Mesenchymal stem cell (in vitro differentiated cells and primary cell): Measurements from ENCODE around the gene BAZ1B.
"Not testable (repeated sequence)": the region's sequence is repeated elsewhere in the genome, so short reads cannot be mapped to it uniquely, and the experiment has no call there.

ENCODE experiments used
- DNase-seq: peaks from one replicate; pipeline ENCODE4 v3.0.0-alpha.2; 2013
- H2AFZ ChIP-seq: one replicate; pipeline ENCODE4 v1.6.1; 2013; ENCODE audit warnings: low read depth, mild to moderate bottlenecking, control low read depth, inconsistent platforms, low read length, moderate library complexity
- H2AK5ac ChIP-seq: 2 replicates; pipeline ENCODE4 v1.6.1; 2013; ENCODE audit warnings: low read length, moderate library complexity, mild to moderate bottlenecking, inconsistent platforms; ENCODE audit not compliant: severe bottlenecking
- H2BK120ac ChIP-seq: one replicate; pipeline ENCODE4 v1.6.1; 2013; ENCODE audit warnings: low read depth, mild to moderate bottlenecking, inconsistent platforms, low read length, moderate library complexity
- H2BK12ac ChIP-seq, 2 experiments: one replicate each; pipeline ENCODE4 v1.6.1; 2013; ENCODE audit warnings: inconsistent platforms in 2 of 2, low read length in 2 of 2, mild to moderate bottlenecking in 2 of 2, moderate library complexity in 2 of 2, control low read depth in 1 of 2
- H2BK15ac ChIP-seq: one replicate; pipeline ENCODE4 v1.6.1; 2013; ENCODE audit warnings: mild to moderate bottlenecking, low read depth, inconsistent platforms; ENCODE audit not compliant: poor library complexity, severe bottlenecking
- H2BK5ac ChIP-seq: 2 replicates; pipeline ENCODE4 v1.6.1; 2013; ENCODE audit warnings: low read depth, mild to moderate bottlenecking, low read length, control low read depth, inconsistent platforms; ENCODE audit not compliant: poor library complexity, severe bottlenecking
- H3K14ac ChIP-seq, 2 experiments: one replicate each; pipeline ENCODE4 v1.6.1; 2013; ENCODE audit warnings: inconsistent platforms in 2 of 2, low read length in 2 of 2, control low read depth in 1 of 2, mild to moderate bottlenecking in 1 of 2, moderate library complexity in 1 of 2
- H3K18ac ChIP-seq, 2 experiments: one replicate each; pipeline ENCODE4 v1.6.1; 2013; ENCODE audit warnings: inconsistent platforms in 2 of 2, low read length in 2 of 2, control low read depth in 1 of 2, low read depth in 1 of 2, mild to moderate bottlenecking in 1 of 2
- H3K23ac ChIP-seq, 2 experiments: one replicate each; pipeline ENCODE4 v1.6.1; 2013; ENCODE audit warnings: inconsistent platforms in 2 of 2, low read length in 2 of 2, mild to moderate bottlenecking in 2 of 2, moderate library complexity in 2 of 2, control low read depth in 1 of 2
- H3K27ac ChIP-seq: 2 replicates; pipeline ENCODE4 v1.5.1; 2013; ENCODE audit warnings: mild to moderate bottlenecking, moderate library complexity, low read length, control low read depth, inconsistent platforms; ENCODE audit not compliant: poor library complexity, severe bottlenecking
- H3K27me3 ChIP-seq, 2 experiments: 2 replicates each; pipeline versions ENCODE4 v1.6.1 to v1.7.0; 2013; ENCODE audit warnings: low read length in 2 of 2, mild to moderate bottlenecking in 2 of 2, moderate library complexity in 2 of 2, control low read depth in 1 of 2, inconsistent platforms in 1 of 2; ENCODE audit not compliant: control insufficient read depth in 1 of 2, insufficient read depth in 1 of 2
- H3K36me3 ChIP-seq, 2 experiments: 2 replicates each; pipeline versions ENCODE4 v1.6.1 to v1.7.0; 2013; ENCODE audit warnings: low read length in 2 of 2, control low read depth in 1 of 2, inconsistent platforms in 1 of 2, low read depth in 1 of 2, mild to moderate bottlenecking in 1 of 2; ENCODE audit not compliant: insufficient read depth in 2 of 2, control insufficient read depth in 1 of 2
- H3K4ac ChIP-seq, 2 experiments: one replicate each; pipeline ENCODE4 v1.6.1; 2013; ENCODE audit warnings: inconsistent platforms in 2 of 2, low read length in 2 of 2, mild to moderate bottlenecking in 2 of 2, moderate library complexity in 2 of 2, control low read depth in 1 of 2, low read depth in 1 of 2
- H3K4me1 ChIP-seq: 2 replicates; pipeline ENCODE4 v1.6.1; 2013; ENCODE audit warnings: low read depth, low read length, control low read depth; ENCODE audit not compliant: control insufficient read depth, insufficient read depth
- H3K4me2 ChIP-seq: 2 replicates; pipeline ENCODE4 v1.6.1; 2013; ENCODE audit warnings: low read length, mild to moderate bottlenecking, inconsistent platforms; ENCODE audit not compliant: poor library complexity, severe bottlenecking
- H3K4me3 ChIP-seq, 2 experiments: 2 replicates each; pipeline versions ENCODE4 v1.5.1 to v1.7.0; 2013; ENCODE audit warnings: low read length in 2 of 2, mild to moderate bottlenecking in 2 of 2, control low read depth in 1 of 2, low read depth in 1 of 2; ENCODE audit not compliant: insufficient read depth in 1 of 2
- H3K79me1 ChIP-seq: replicated peaks from 2 replicates; pipeline ENCODE4 v1.6.1; 2013; ENCODE audit warnings: mild to moderate bottlenecking, control low read depth, low read length, inconsistent platforms; ENCODE audit not compliant: poor library complexity, severe bottlenecking
- H3K9ac ChIP-seq: 2 replicates; pipeline ENCODE4 v1.7.0; 2013; ENCODE audit warnings: mild to moderate bottlenecking, low read length, moderate library complexity
- H3K9me3 ChIP-seq: 2 replicates; pipeline ENCODE4 v1.7.0; 2013; ENCODE audit warnings: mild to moderate bottlenecking, low read length; ENCODE audit not compliant: control insufficient read depth
- H4K8ac ChIP-seq: one replicate; pipeline ENCODE4 v1.6.1; 2013; ENCODE audit warnings: inconsistent platforms, mild to moderate bottlenecking, low read length, moderate library complexity
- H4K91ac ChIP-seq: one replicate; pipeline ENCODE4 v1.6.1; 2013; ENCODE audit warnings: mild to moderate bottlenecking, low read length, inconsistent platforms
- WGBS: methylation state at CpG from one replicate; pipeline ENCODE4 v1.1.7; 2013; ENCODE audit warnings: mixed read lengths; 5-methylcytosine and 5-hydroxymethylcytosine counted together

Gene BAZ1B

DNA sequence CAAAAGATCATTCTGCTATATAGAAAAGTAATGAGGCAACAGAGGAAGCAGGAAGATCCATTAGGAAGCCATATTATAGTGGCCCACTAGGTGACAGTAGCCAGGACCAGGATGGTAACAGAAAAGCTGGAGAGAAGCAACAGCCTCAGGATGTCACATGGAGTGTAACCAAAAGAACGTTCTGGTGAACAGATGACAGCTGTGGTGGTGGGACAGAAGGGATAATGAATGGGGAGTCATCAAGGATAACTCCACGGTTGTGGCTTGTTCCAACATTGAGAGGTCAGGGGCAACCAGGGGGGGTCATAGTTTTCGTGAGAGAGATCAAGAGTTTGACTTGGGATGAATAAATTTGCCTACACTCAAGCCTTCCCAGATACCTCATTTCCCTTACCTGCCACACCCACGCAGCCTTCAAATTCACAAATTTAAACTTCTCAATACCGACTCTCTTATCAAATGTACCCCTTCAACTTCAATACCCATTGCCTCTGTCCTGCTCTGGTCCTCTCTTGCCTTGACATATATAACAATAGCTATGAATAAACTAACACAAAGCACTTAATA is 47.0 kb upstream of the BAZ1B start:
- no peak overlapping the region for H2AFZ ChIP-seq
- H3K4me1 ChIP-seq: peaks cover 1% of the 10 kb centered on the region
- no peak overlapping the region for H3K23ac ChIP-seq
- H2BK15ac ChIP-seq: no peak overlapping the region
- WGBS: 96% methylated on average over 5 of the region's 5 CpGs
- no peak overlapping the region for H2BK5ac ChIP-seq
- no peak overlapping the region for H2BK12ac ChIP-seq
- no peak overlapping the region for H3K14ac ChIP-seq
- H3K27ac ChIP-seq: no peak overlapping the region
- no peak overlapping the region for H2BK120ac ChIP-seq
- H3K9me3 ChIP-seq: no peaks in the 10 kb centered on the region
- no peak overlapping the region for H4K91ac ChIP-seq
- no peak overlapping the region for H4K8ac ChIP-seq
- H2AK5ac ChIP-seq: no peak overlapping the region
- peaks cover 25% of the 10 kb centered on the region for H3K79me1 ChIP-seq
- peaks cover 47 to 52% of the 10 kb centered on the region in 2 experiments for H3K36me3 ChIP-seq
- H3K9ac ChIP-seq: no peak overlapping the region
- no peak for DNase-seq
- H3K27me3 ChIP-seq: no peaks in the 10 kb centered on the region
- no peak overlapping the region for H3K18ac ChIP-seq
- H3K4me2 ChIP-seq: no peak overlapping the region
- no peak overlapping the region for H3K4ac ChIP-seq
- no peak overlapping the region for H3K4me3 ChIP-seq

DNA sequence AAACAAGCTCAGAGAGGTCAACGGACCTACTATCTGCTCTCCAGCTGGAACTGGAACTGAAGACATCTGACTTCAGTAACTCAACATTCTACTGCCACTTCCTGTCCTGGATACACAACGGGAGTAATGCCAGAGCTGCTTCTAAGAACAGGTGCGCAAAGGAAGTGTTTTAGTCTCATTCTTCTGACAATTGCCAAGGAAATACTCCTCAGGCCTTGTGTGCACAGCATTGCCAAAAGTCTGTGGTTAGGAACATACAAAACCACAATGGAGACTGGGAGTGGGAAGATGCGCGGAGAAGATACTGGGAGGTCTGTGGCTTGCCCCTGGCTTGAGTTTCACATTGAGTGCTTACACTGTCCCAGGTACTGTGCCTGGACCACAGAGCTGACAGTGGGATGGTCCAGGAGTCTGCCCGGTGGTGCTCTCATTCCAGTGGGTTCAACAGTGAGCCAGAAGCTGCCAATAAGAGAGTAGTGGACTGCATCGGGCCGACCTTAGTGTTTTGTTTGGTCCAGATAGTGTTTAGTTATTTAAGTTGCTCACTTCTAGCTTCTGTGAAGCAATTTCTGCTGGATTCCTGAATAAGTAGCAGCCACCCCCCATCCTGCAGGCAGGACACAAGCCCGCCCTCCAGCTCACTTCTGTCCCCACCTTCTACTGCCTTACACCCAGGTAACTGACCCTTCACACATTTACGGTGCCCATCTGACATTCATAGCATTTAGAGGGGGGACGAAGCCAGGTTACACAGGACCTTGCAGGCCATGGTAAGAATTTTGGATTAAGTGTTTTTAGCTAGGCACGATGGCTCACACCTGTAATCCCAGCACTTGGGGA is 46.0 kb upstream of the BAZ1B start:
- H2BK15ac ChIP-seq: no peak overlapping the region
- no peak overlapping the region for H3K23ac ChIP-seq
- DNase-seq: no peak
- H2AK5ac ChIP-seq: no peak overlapping the region
- H3K9me3 ChIP-seq: no peaks in the 10 kb centered on the region
- H3K79me1 ChIP-seq: peaks cover 14% of the 10 kb centered on the region
- 94% methylated on average over 12 of the region's 12 CpGs for WGBS
- peaks cover 37 to 41% of the 10 kb centered on the region in 2 experiments for H3K36me3 ChIP-seq
- no peak overlapping the region for H3K4me2 ChIP-seq
- H4K91ac ChIP-seq: no peak overlapping the region
- no peak overlapping the region for H2AFZ ChIP-seq
- no peak overlapping the region for H3K14ac ChIP-seq
- H2BK120ac ChIP-seq: no peak overlapping the region
- H3K18ac ChIP-seq: no peak overlapping the region
- no peak overlapping the region for H4K8ac ChIP-seq
- no peak overlapping the region for H2BK5ac ChIP-seq
- no peak overlapping the region for H3K4me3 ChIP-seq
- no peak overlapping the region for H2BK12ac ChIP-seq
- H3K27me3 ChIP-seq: no peaks in the 10 kb centered on the region
- peaks cover 1% of the 10 kb centered on the region for H3K4me1 ChIP-seq
- no peak overlapping the region for H3K9ac ChIP-seq
- H3K27ac ChIP-seq: no peak overlapping the region
- H3K4ac ChIP-seq: no peak overlapping the region

GRCh38 chr7:73567140-73567539 is 45.0 kb upstream of the BAZ1B start:
- Histone ChIP-seq H3K4me2 (no peak overlapping the region), H3K79me1 (peaks cover 5% of the 10 kb centered on the region), H3K4me1 (peaks cover 1% of the 10 kb centered on the region), H3K23ac (no peak overlapping the region), H2BK120ac (no peak overlapping the region), H2BK15ac (no peak overlapping the region), H2AK5ac (no peak overlapping the region), H3K9ac (no peak overlapping the region), H4K91ac (no peak overlapping the region), H2BK12ac (no peak overlapping the region), H3K18ac (no peak overlapping the region), H3K27ac (no peak overlapping the region), H3K4ac (no peak overlapping the region), H4K8ac (no peak overlapping the region), H3K14ac (no peak overlapping the region), H3K27me3 (no peaks in the 10 kb centered on the region), H3K9me3 (no peaks in the 10 kb centered on the region), H2BK5ac (no peak overlapping the region), H3K4me3 (no peak overlapping the region), H2AFZ (no peak overlapping the region), H3K36me3 (peaks cover 27 to 32% of the 10 kb centered on the region in 2 experiments)
- WGBS: 100% methylated on average over 2 of the region's 4 CpGs
- DNase-seq: no peak

DNA sequence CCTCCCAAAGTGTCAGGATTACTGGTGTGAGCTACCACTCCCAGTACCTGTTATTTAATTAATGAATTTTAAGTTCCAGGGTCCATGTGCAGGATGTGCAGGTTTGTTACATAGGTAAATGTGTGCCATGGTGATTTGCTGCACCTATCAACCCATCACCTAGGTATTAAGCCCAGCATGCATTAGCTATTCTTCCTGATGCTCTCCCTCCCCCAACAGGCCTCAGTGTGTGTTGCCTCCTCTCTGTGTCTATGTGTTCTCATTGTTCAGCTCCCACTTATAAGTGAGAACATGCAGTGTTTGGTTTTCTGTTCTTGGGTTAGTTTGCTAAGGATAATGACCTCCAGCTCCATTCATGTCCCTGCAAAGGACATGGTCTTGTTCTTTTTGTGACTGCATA is 44.3 kb upstream of the BAZ1B start:
- Histone ChIP-seq H3K4me3 (peak overlapping the region in 1 of 2 experiments; percentile 68), H3K36me3 (peaks cover 21 to 26% of the 10 kb centered on the region in 2 experiments)
- H2BK15ac ChIP-seq, H4K8ac ChIP-seq, H3K9me3 ChIP-seq, H2BK5ac ChIP-seq, H3K9ac ChIP-seq, DNase-seq, H3K14ac ChIP-seq, H3K4me1 ChIP-seq, H3K4ac ChIP-seq, H3K4me2 ChIP-seq, H2AFZ ChIP-seq, H3K23ac ChIP-seq, H2BK120ac ChIP-seq, H2BK12ac ChIP-seq, H4K91ac ChIP-seq, H3K27me3 ChIP-seq, H3K27ac ChIP-seq, H2AK5ac ChIP-seq, H3K18ac ChIP-seq, H3K79me1 ChIP-seq: not testable (repeated sequence)
